Measurements from ENCODE around the gene MPND. TPM values are rescaled to one million over a fixed set of nuclear protein-coding genes. Genes with fewer than 3 reads are reported as not detected.

The MPND gene, protein sequence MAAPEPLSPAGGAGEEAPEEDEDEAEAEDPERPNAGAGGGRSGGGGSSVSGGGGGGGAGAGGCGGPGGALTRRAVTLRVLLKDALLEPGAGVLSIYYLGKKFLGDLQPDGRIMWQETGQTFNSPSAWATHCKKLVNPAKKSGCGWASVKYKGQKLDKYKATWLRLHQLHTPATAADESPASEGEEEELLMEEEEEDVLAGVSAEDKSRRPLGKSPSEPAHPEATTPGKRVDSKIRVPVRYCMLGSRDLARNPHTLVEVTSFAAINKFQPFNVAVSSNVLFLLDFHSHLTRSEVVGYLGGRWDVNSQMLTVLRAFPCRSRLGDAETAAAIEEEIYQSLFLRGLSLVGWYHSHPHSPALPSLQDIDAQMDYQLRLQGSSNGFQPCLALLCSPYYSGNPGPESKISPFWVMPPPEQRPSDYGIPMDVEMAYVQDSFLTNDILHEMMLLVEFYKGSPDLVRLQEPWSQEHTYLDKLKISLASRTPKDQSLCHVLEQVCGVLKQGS
- 4.0 and 4.8 TPM in 2 replicates for total RNA-seq (2014; rRNA removed; shearing (Covaris generic))

- peak; percentile 81 for DNase-seq (ENCODE audit: low read depth)
Observed at GRCh38 chr19:4343370-4344307, at the start of gene MPND. Gene MPND, plus strand, starts transcription at chr19:4343562. Its CDS starts 32 bp downstream, at chr19:4343594.

GRCh38 chr19:4294389-4294788 lies 49.0 kb upstream of the MPND start:
- no peak for DNase-seq (ENCODE audit: low read depth)

- peak; percentile 18 for DNase-seq (ENCODE audit: low read depth)
Observed at GRCh38 chr19:4295972-4296771, 47.2 kb upstream of the MPND start.

DNA sequence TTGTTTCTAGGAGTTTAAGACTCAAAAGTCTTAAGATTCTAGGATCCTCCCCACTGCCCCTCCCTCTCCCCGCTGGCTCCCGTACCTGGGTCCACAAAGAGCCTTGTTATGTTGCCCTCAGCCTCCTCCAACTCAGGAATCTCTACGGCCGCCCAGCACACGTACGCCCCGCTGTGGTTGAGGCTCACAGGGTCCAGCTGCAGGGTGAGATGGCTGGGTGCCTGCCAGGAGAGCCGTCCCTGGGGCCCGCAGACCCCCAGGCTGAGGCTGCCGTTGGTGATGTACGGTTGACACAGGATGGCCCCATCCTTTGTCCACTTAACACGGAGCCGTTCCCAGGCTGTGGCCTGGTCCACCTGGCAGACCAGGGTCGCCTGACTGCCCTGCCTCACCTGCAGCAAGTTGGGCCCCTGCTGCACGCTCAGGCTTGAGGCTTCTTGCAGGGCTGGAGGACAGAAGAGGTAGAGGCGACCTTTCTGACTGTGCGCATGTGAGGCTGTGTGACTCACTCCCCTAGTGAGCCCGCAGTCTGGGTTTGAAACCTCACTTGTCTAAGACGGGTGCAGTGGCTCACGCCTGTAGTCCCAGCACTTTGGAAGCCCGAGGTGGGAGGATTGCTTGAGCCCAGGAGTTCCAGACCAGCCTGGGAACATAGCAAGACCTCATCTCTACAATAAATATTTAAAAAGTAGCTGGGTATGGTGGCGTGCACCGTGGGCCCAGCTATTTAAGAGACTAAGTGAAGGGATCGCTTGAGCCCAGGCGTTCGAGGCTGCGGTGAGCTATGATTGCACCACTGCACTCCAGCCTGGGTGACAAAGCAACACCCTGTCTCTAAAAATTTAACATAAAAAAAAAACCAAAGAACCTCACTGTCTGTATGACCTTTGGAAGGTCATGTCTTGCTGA lies 45.2 kb upstream of the MPND start:
- DNase-seq (ENCODE audit: low read depth), result peak; percentile 25

GRCh38 chr19:4298810-4299550 lies 44.4 kb upstream of the MPND start:
- no peak for DNase-seq (ENCODE audit: low read depth)

GRCh38 chr19:4300589-4300988 lies 42.8 kb upstream of the MPND start:
- no peak for DNase-seq (ENCODE audit: low read depth)

DNA sequence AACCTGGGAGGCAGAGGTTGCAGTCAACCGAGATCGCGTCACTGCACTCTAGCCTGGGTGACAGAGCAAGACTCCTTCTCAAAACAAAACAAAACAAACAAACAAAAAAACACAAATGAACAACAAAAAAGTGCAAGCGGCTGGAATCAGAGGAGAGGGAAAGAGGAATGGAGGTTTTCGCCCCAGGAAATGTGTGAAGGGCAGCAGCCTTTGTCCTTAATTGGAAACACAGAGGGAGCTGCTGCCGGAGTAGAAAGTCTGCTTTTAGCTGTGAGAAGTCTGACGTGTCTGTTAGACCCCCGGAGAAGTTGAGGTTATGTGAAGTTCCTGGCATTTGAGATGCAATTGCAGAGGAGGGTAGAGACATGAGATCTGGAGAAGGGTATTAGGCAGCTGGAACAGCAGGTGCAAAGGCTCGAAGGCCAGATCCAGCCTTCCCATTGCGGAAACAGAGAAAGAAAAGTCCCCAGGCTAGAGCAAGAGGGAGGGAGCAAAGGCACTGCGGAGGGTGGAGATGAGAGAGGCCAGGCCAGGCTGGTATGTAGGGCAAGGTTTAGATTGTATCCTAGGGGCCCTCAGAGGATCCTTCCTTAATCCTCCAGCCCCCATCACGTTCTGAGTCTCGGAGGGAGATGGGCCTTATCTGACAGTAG lies 41.6 kb upstream of the MPND start:
- DNase-seq (ENCODE audit: low read depth), result no peak

DNA sequence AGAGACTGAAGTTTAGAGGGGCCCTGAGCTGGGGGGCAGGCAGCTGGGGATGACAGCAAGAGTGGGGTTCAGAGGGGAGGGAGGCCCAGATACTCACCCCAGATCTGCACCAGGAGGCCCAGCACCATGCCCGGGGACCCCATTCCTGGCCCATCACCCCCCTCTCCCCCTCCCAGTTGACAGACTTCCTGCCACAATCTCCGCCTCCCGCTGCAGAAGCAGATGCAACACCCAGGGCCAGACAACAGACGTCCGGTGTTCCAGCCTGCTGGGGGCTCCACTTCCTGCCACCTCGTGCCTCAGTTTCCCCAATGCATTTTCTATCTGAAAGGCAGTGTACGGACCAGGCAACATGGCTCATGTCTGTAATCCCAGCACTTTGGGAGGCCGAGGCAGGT lies 41.1 kb upstream of the MPND start, which contains the start of gene TMIGD2:
Gene TMIGD2 (minus strand): TSS at position 147 of the 398 bp plus-strand sequence. CDS start 4 bp downstream, at position 143.
- DNase-seq (ENCODE audit: low read depth), result no peak

GRCh38 chr19:4303819-4304537 lies 39.4 kb upstream of the MPND start:
- no peak for DNase-seq (ENCODE audit: low read depth)

DNA sequence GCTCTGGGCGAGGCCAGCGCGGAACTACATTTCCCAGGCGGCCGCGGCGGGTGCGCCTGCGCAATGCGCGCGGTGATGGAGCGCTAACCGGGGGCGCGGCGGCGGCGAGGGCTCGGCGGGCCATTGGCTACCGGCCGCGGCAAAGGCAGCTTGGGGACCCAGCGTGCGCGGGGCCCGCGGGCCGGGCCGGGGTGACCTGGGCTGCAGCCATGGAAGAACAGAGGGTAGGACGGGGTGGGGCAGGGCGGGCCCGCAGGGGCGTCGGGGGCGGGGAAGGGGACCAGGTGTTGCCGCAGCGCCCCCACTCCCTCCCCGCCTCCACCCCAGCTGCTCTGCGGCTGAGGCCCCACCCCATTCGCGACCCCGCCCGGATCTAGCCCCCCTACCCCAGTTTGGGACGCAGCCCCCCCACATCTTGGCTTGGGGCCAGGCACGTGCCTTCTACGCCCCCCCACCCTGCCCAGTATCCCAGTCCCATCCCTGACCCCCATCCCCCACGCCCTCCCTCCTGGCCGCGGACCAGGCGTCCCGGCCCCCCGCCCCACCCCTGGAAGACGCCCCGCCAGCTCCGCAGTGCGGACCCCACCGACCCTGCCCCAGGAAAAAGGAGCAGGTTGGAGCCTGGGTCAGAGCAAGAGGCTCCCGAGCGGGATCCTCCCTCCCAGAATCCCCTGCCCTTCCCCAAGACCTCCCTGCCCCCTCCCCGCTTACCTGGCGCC lies 38.7 kb upstream of the MPND start, which contains the start of gene FSD1:
Gene FSD1 (plus strand): TSS at position 61 of the 719 bp plus-strand sequence. CDS start 149 bp downstream, at position 210.
- peak; percentile 62 for DNase-seq (ENCODE audit: low read depth)

GRCh38 chr19:4305257-4305612 lies 38.1 kb upstream of the MPND start:
- DNase-seq (ENCODE audit: low read depth), result no peak

GRCh38 chr19:4305659-4306058 lies 37.7 kb upstream of the MPND start:
- DNase-seq (ENCODE audit: low read depth), result no peak

DNA sequence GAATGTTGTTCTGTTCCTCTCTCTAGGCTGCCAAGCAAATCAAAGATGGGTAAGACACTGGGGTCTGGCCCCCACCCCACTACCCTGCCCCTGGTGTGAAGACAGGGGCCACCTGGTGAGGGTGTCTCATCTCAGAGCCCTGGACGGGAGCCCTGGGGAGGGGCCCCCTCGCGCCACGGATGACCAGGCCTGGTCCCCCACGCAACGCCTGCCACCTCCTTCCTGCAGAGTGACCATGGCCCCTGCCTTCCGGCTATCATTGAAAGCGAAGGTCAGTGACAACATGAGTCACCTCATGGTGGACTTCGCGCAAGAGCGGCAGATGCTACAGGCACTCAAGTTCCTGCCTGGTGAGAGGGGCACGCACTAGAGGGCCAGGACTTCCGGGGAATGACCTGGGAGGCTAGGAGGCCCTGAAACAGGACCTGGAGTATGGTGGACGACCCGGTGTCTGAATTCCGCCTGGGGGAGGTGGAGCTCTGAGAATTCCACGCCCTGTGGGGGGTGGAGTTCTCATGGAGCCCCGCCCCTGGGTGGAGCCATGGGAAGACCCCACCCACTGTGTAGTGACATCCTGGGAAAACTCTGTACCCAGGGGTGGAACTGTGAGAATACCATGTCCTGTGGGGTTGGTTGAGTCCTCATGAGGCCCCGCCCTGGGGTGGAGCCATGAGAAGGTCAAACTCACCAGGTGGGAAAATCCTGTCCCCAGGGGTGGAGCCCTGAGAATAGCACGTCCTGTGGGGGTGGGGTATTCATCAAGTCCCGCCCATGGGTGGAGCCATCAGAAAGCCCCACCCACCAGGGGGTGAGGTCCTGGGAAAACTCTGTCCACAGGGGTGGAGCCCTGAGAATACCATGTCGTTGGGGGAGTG lies 32.9 kb upstream of the MPND start:
- peak; percentile 65 for DNase-seq (ENCODE audit: low read depth)

- peak; percentile 25 for DNase-seq (ENCODE audit: low read depth)
Observed at GRCh38 chr19:4313847-4314490, 29.4 kb upstream of the MPND start.

DNA sequence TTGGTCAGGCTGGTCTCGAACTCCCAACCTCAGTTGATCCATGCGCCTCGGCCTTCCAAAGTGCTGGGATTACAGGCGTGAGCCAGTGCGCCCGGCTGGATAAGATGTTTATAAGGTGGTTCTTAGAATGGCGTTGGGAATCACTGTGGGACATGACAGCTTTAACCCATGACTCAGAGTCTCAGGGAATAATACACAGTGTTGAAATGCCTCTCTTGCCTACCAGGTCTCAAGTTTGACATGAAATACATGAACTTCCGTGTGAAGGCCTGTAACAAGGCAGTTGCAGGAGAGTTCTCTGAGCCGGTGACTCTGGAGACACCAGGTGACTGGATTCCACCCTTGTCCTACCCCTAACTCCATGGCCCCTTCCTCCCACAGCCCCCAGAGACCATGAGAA lies 26.4 kb upstream of the MPND start:
- no peak for DNase-seq (ENCODE audit: low read depth)

DNA sequence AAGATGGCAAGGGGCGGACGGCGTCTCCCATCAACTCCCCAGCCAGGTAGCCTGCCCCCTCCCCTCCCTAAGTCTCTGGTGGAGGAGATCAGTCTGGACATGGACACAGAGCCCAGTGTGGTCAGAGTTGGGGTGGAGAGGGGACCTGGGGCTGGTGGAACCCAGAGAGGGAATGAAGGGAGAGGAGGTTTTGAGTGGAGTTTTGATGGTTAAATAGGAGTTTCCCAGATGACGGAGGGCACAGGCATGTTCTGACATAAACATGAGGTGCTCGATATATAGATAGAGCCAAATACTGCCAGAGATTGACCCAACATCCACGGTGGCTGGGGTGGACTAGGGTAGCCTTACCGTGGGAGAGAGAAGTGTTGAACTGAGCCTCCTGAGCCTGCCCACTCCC lies 24.9 kb upstream of the MPND start:
- DNase-seq (ENCODE audit: low read depth), result no peak

All from RPMI7951 (cell line).